DMS53 treated with DMSO at 0.1 percent for 48 hours (cell line): Measurements from ENCODE around the gene PSMD6.

Source experiments
- DNase-seq: peaks from one replicate; lab custom pipeline; 2025; ENCODE audit not compliant: unreplicated experiment; lab: John Stamatoyannopoulos, UW

PSMD6 gene

GRCh38 chr3:63980830-63981498 lies 42.3 kb downstream of the PSMD6 start:
- DNase-seq, result no peak

GRCh38 chr3:63980019-63980418 lies 43.3 kb downstream of the PSMD6 start:
- no peak for DNase-seq

- DNase-seq, result no peak
These were observed 44.0 kb downstream of the PSMD6 start for GRCh38 chr3:63979093-63979885.

- DNase-seq, result no peak
These were observed 45.4 kb downstream of the PSMD6 start for GRCh38 chr3:63977893-63978292.

- no peak for DNase-seq
These were observed 46.5 kb downstream of the PSMD6 start for GRCh38 chr3:63976872-63977200.

GRCh38 chr3:63976161-63976871 lies 47.0 kb downstream of the PSMD6 start:
- DNase-seq, result no peak

- no peak for DNase-seq
These were observed 47.6 kb downstream of the PSMD6 start for GRCh38 chr3:63975723-63976122.

- DNase-seq, result no peak
These were observed 48.8 kb downstream of the PSMD6 start for GRCh38 chr3:63974451-63974850.

- no peak for DNase-seq
These were observed 49.9 kb downstream of the PSMD6 start for GRCh38 chr3:63973406-63973805.

GRCh38 chr3:63972987-63973386 lies 50.3 kb downstream of the PSMD6 start:
- DNase-seq, result no peak

- no peak for DNase-seq
These were observed 51.1 kb downstream of the PSMD6 start for GRCh38 chr3:63972196-63972595.

GRCh38 chr3:63970631-63971475 lies 52.4 kb downstream of the PSMD6 start:
- DNase-seq, result no peak

- DNase-seq, result no peak
These were observed 53.4 kb downstream of the PSMD6 start for GRCh38 chr3:63969876-63970275.

- DNase-seq, result no peak
These were observed 54.5 kb downstream of the PSMD6 start for GRCh38 chr3:63968612-63969350.

GRCh38 chr3:63967675-63968611 lies 55.4 kb downstream of the PSMD6 start:
- no peak for DNase-seq

- no peak for DNase-seq
These were observed 56.4 kb downstream of the PSMD6 start for GRCh38 chr3:63966871-63967270.

GRCh38 chr3:63966007-63966406 lies 57.3 kb downstream of the PSMD6 start:
- no peak for DNase-seq

- DNase-seq, result no peak
These were observed 58.4 kb downstream of the PSMD6 start for GRCh38 chr3:63964681-63965485.

- DNase-seq, result no peak
These were observed 59.8 kb downstream of the PSMD6 start for GRCh38 chr3:63963496-63963895.
